Measurements from ENCODE around the gene COBLL1.
A peak's percentile ranks its signal among the peaks of the same experiment; 100 is the strongest.
"Not testable (repeated sequence)": the region's sequence is repeated elsewhere in the genome, so short reads cannot be mapped to it uniquely, and the experiment has no call there.

Gene COBLL1

GRCh38 chr2:164770421-164770916 lies 71.2 kb downstream of the COBLL1 start:
- TF ChIP-seq POU2F2 (IDR thresholded peaks at IDR 0.05; ENCODE audit: low read depth, low read length) (no peak), TAF1 (IDR thresholded peaks at IDR 0.05; ENCODE audit: low read depth, low read length) (no peak), POLR2A (IDR thresholded peaks at IDR 0.05; ENCODE audit: low read depth, low read length) (no peak)
- FAIRE-seq (no peak), DNase-seq (ENCODE audit: insufficient read length, low spot score) (no peak)

DNA sequence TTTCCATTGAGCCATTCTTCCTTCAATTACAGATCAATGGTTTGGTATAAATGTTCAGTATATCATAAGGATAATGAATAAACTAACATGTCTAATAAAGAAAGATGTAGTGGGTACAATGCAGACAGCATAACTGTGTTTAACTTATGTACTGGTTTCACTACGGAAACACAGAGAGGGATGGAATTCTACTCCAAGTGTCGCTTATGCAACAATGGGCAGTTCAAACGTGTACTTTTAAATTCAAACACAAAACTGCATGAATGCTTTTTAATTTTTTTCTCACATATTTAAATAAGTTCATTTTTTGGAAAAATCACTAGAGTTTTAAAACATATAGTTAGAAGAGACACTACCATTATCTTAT lies 74.7 kb downstream of the COBLL1 start:
- TF ChIP-seq SPI1 (IDR thresholded peaks at IDR 0.05; ENCODE audit: low read depth, low read length) = no peak
- FAIRE-seq (no peak), DNase-seq (ENCODE audit: insufficient read length, low spot score) (no peak)

DNA sequence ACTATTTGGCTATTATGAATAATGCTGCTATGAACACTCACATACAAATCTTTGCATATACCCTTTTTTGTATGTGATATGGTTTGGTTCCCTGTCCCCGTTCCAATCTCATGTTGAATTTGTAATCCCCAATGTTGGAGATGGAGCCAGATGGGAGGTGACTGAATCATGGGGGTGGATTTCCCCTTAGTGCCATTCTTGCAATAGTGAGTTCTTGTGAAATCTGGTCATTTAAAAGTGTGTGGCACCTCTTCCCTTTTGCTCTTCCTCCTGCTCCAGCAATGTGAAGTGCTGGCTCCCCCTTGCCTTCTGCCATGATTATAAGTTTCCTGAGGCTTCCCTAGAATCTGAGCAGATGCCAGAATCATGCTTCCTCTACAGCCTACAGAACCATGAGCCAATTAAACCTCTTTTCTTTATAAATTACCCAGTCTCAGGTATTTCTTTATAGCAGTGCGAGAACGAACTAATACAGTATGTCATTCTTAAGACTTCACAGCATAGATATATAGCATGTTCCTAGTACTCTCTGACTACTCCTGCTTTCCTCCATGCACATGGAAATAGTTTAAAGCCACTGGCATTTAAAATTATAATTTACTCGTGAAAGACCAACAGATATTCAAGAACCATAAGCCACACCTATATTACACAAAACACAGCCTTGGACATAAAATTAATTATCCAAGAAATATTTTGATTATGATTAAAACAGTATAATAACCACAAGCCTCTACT lies 75.2 kb downstream of the COBLL1 start:
- no peak for FAIRE-seq
- TF ChIP-seq POLR2A (IDR thresholded peaks at IDR 0.05; ENCODE audit: low read depth, low read length) (no peak), POLR2AphosphoS5 (IDR thresholded peaks at IDR 0.05; ENCODE audit: low read depth, low read length) (no peak)

GRCh38 chr2:164764996-164765395 lies 76.6 kb downstream of the COBLL1 start:
- FAIRE-seq (no peak), DNase-seq (ENCODE audit: insufficient read length, low spot score) (no peak)
- TF ChIP-seq POU2F2 (IDR thresholded peaks at IDR 0.05; ENCODE audit: low read depth, low read length) (no peak), POLR2AphosphoS5 (IDR thresholded peaks at IDR 0.05; ENCODE audit: low read depth, low read length) (no peak), SPI1 (IDR thresholded peaks at IDR 0.05; ENCODE audit: low read depth, low read length) (no peak), TAF1 (IDR thresholded peaks at IDR 0.05; ENCODE audit: low read depth, low read length) (no peak), PAX5 (IDR thresholded peaks at IDR 0.05; ENCODE audit: insufficient read depth, low read length, severe bottlenecking) (no peak), POLR2A (IDR thresholded peaks at IDR 0.05; ENCODE audit: low read depth, low read length) (no peak)

More for the DNA sequence above, 75.2 kb downstream of the COBLL1 start:
- no peak for DNase-seq (ENCODE audit: insufficient read length, low spot score)

DNA sequence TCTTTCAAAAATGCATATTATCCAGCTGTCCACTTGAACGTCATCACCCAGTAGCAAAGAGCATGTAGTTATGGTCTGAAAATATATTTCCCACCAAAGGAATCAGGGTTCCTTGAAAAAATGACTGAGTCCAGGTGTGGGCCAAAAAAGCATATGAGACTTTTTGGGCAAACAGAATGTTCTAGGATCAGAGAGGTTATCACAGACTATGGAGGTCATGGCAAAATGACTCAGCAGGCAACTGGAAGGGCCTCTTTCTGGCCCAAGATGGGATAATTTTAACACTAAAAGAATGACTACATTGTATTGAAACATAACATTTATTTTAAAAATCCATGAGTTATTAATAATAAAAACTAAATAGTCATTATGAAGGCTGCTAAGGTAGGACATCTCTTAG lies 77.1 kb downstream of the COBLL1 start:
- no peak for DNase-seq (ENCODE audit: insufficient read length, low spot score)
- no peak for FAIRE-seq

DNA sequence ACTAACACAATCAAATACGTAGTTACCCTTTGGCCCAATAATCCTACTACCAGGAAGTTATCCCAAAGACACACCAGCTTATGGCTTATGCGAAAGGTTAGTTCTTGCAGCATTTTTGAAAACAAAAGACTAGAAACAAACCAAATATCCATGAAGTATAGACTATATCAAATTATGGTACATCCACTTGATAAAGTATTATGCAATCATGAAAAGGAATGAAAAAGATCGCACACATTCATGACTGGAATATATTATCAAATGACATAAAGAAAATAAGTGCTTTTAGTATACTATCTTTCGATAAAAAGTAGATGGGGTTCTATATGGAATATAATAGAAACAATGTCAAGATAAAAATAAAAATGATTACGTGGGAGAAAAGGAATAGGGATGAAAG lies 78.2 kb downstream of the COBLL1 start:
- TF ChIP-seq POU2F2 (IDR thresholded peaks at IDR 0.05; ENCODE audit: low read depth, low read length) (no peak), POLR2AphosphoS5 (IDR thresholded peaks at IDR 0.05; ENCODE audit: low read depth, low read length) (no peak), TAF1 (IDR thresholded peaks at IDR 0.05; ENCODE audit: low read depth, low read length) (no peak)
- DNase-seq (ENCODE audit: insufficient read length, low spot score) (no peak), FAIRE-seq (no peak)

More for the DNA sequence above, 77.1 kb downstream of the COBLL1 start:
- TF ChIP-seq POLR2AphosphoS5 (IDR thresholded peaks at IDR 0.05; ENCODE audit: low read depth, low read length) (no peak), POLR2A (IDR thresholded peaks at IDR 0.05; ENCODE audit: low read depth, low read length) (no peak), SPI1 (IDR thresholded peaks at IDR 0.05; ENCODE audit: low read depth, low read length) (no peak), TAF1 (IDR thresholded peaks at IDR 0.05; ENCODE audit: low read depth, low read length) (no peak), PAX5 (IDR thresholded peaks at IDR 0.05; ENCODE audit: insufficient read depth, low read length, severe bottlenecking) (no peak)

GRCh38 chr2:164761737-164762460 lies 79.7 kb downstream of the COBLL1 start:
- no peak for DNase-seq (ENCODE audit: insufficient read length, low spot score)
- no peak for TF ChIP-seq TAF1 (IDR thresholded peaks at IDR 0.05; ENCODE audit: low read depth, low read length)
- no peak for TF ChIP-seq SPI1 (IDR thresholded peaks at IDR 0.05; ENCODE audit: low read depth, low read length)
- no peak for TF ChIP-seq POLR2A (IDR thresholded peaks at IDR 0.05; ENCODE audit: low read depth, low read length)
- no peak for TF ChIP-seq POLR2AphosphoS5 (IDR thresholded peaks at IDR 0.05; ENCODE audit: low read depth, low read length)
- no peak for TF ChIP-seq POU2F2 (IDR thresholded peaks at IDR 0.05; ENCODE audit: low read depth, low read length)
- no peak for TF ChIP-seq PAX5 (IDR thresholded peaks at IDR 0.05; ENCODE audit: insufficient read depth, low read length, severe bottlenecking)
- peak; percentile 41 for FAIRE-seq

GRCh38 chr2:164761201-164761600 lies 80.4 kb downstream of the COBLL1 start:
- DNase-seq (ENCODE audit: insufficient read length, low spot score); FAIRE-seq: not testable (repeated sequence)
- peak; percentile 97 for TF ChIP-seq POU2F2 (IDR thresholded peaks at IDR 0.05; ENCODE audit: low read depth, low read length)
- TF ChIP-seq SPI1 (IDR thresholded peaks at IDR 0.05; ENCODE audit: low read depth, low read length) = peak; percentile 84

GRCh38 chr2:164760179-164760578 lies 81.4 kb downstream of the COBLL1 start:
- FAIRE-seq (no peak), DNase-seq (ENCODE audit: insufficient read length, low spot score) (no peak)
- no peak for TF ChIP-seq TAF1 (IDR thresholded peaks at IDR 0.05; ENCODE audit: low read depth, low read length)
- TF ChIP-seq SPI1 (IDR thresholded peaks at IDR 0.05; ENCODE audit: low read depth, low read length) = no peak
- no peak for TF ChIP-seq POLR2A (IDR thresholded peaks at IDR 0.05; ENCODE audit: low read depth, low read length)
- TF ChIP-seq POU2F2 (IDR thresholded peaks at IDR 0.05; ENCODE audit: low read depth, low read length) = no peak
- TF ChIP-seq PAX5 (IDR thresholded peaks at IDR 0.05; ENCODE audit: insufficient read depth, low read length, severe bottlenecking) = no peak
- TF ChIP-seq POLR2AphosphoS5 (IDR thresholded peaks at IDR 0.05; ENCODE audit: low read depth, low read length) = no peak

GRCh38 chr2:164757934-164758695 lies 83.5 kb downstream of the COBLL1 start:
- FAIRE-seq (no peak), DNase-seq (ENCODE audit: insufficient read length, low spot score) (no peak)
- no peak for TF ChIP-seq PAX5 (IDR thresholded peaks at IDR 0.05; ENCODE audit: insufficient read depth, low read length, severe bottlenecking)
- TF ChIP-seq SPI1 (IDR thresholded peaks at IDR 0.05; ENCODE audit: low read depth, low read length) = no peak
- TF ChIP-seq POU2F2 (IDR thresholded peaks at IDR 0.05; ENCODE audit: low read depth, low read length) = no peak
- no peak for TF ChIP-seq TAF1 (IDR thresholded peaks at IDR 0.05; ENCODE audit: low read depth, low read length)
- TF ChIP-seq POLR2A (IDR thresholded peaks at IDR 0.05; ENCODE audit: low read depth, low read length) = no peak
- TF ChIP-seq POLR2AphosphoS5 (IDR thresholded peaks at IDR 0.05; ENCODE audit: low read depth, low read length) = no peak
